AG20443 (cell line): ENCODE data around the gene RAB5A.
"Not testable (repeated sequence)": the region's sequence is repeated elsewhere in the genome, so short reads cannot be mapped to it uniquely, and the experiment has no call there.

Experiments used
- DNase-seq: peaks from one replicate; pipeline ENCODE4 v3.0.0; 2012; ENCODE audit warnings: low spot score, mixed read lengths

Gene RAB5A

GRCh38 chr3:19946832-19947548, at the start of gene RAB5A:
Gene RAB5A (plus strand): TSS chr3:19947097. CDS start chr3:19950899, 3,802 bp downstream.
- peak; percentile 97 for DNase-seq

GRCh38 chr3:19898721-19899120, 48.2 kb upstream of the RAB5A start:
- DNase-seq: no peak

GRCh38 chr3:19899264-19899663, 47.6 kb upstream of the RAB5A start:
- no peak for DNase-seq

GRCh38 chr3:19899833-19900232, 47.1 kb upstream of the RAB5A start:
- not testable (repeated sequence) for DNase-seq

GRCh38 chr3:19901337-19901736, 45.6 kb upstream of the RAB5A start:
- no peak for DNase-seq

GRCh38 chr3:19901918-19902317, 45.0 kb upstream of the RAB5A start:
- DNase-seq: no peak

- no peak for DNase-seq
Observed at GRCh38 chr3:19903649-19904048, 43.2 kb upstream of the RAB5A start.

- DNase-seq: no peak
Observed at GRCh38 chr3:19907523-19907922, 39.4 kb upstream of the RAB5A start.

- no peak for DNase-seq
Observed at GRCh38 chr3:19911452-19911851, 35.4 kb upstream of the RAB5A start.

GRCh38 chr3:19917167-19917566, 29.7 kb upstream of the RAB5A start:
- no peak for DNase-seq

- DNase-seq: no peak
Observed at GRCh38 chr3:19920401-19921080, 26.4 kb upstream of the RAB5A start.

- DNase-seq: no peak
Observed at GRCh38 chr3:19931180-19931692, 15.7 kb upstream of the RAB5A start.

- no peak for DNase-seq
Observed at GRCh38 chr3:19931767-19932188, 15.1 kb upstream of the RAB5A start.

GRCh38 chr3:19932422-19932821, 14.5 kb upstream of the RAB5A start:
- no peak for DNase-seq

- DNase-seq: no peak
Observed at GRCh38 chr3:19934098-19934566, 12.8 kb upstream of the RAB5A start, which contains the start of gene EFHB. Gene EFHB (minus strand): TSS chr3:19934217. CDS start chr3:19934018, 199 bp downstream.

- no peak for DNase-seq
Observed at GRCh38 chr3:19937459-19938294, 9.2 kb upstream of the RAB5A start.

GRCh38 chr3:19938295-19938627, 8.6 kb upstream of the RAB5A start:
- no peak for DNase-seq

GRCh38 chr3:19940643-19941042, 6.3 kb upstream of the RAB5A start:
- no peak for DNase-seq

GRCh38 chr3:19945534-19945933, 1.4 kb upstream of the RAB5A start:
- DNase-seq: no peak

- no peak for DNase-seq
Observed at GRCh38 chr3:19945969-19946831, 697 bp upstream of the RAB5A start.

GRCh38 chr3:19947549-19948225, 790 bp downstream of the RAB5A start:
- DNase-seq: peak; percentile 55
